Activated naive CD8-positive, alpha-beta T cell treated with anti-CD3 and anti-CD28 coated beads, Interleukin-2, amount 10 ng/mL, durations not matched to agents 7 days and 5 days (primary cell): ENCODE data around the gene TMEM115. TPM values are rescaled to one million over a fixed set of nuclear protein-coding genes. Genes with fewer than 3 reads are reported as not detected.

ENCODE experiments used
- ATAC-seq: fragments of 150-1000 bp; cut with Tn5 transposase; one replicate; pipeline ENCODE4 v1.10.0; 2021; ENCODE audit warnings: low read depth, moderate library complexity
- POLR2A ChIA-PET: fragments of 350-600 bp; sonication (Branson Sonifier 250); formaldehyde crosslinking; loops from one replicate; lab custom pipeline; 2021; ENCODE audit warnings: antibody characterized with exemption; lab: Charles Lee
- DNase-seq: peaks from one replicate; pipeline ENCODE4 v3.0.0; 2021
- H3K27ac Mint-ChIP-seq: one replicate; pipeline ENCODE4 v1.8.0; 2022; ENCODE audit warnings: mild to moderate bottlenecking, mixed read lengths
- H3K27me3 Mint-ChIP-seq: one replicate; pipeline ENCODE4 v1.8.0; 2022; ENCODE audit warnings: mild to moderate bottlenecking, moderate library complexity, mixed read lengths
- H3K36me3 Mint-ChIP-seq: one replicate; pipeline ENCODE4 v1.8.0; 2021; ENCODE audit warnings: mild to moderate bottlenecking, mixed read lengths
- H3K4me1 Mint-ChIP-seq: one replicate; pipeline ENCODE4 v1.8.0; 2021; ENCODE audit warnings: mixed read lengths
- H3K4me3 Mint-ChIP-seq: one replicate; pipeline ENCODE4 v1.8.0; 2022; ENCODE audit warnings: mild to moderate bottlenecking, moderate library complexity, mixed read lengths
- H3K9me3 Mint-ChIP-seq: one replicate; pipeline ENCODE4 v1.8.0; 2021; ENCODE audit warnings: mixed read lengths
- total RNA-seq, 2 experiments: library from RNA; stranded (reverse); gene quantifications; one replicate each; pipeline ENCODE4 v1.2.3, GENCODE V29; 2021

Gene TMEM115
- total RNA-seq, 2 experiments from 2014 or later = 23.4 to 24.4 TPM

GRCh38 chr3:50331364-50331907 is 27.9 kb downstream of the TMEM115 start:
- POLR2A ChIA-PET = interaction anchor here (1.3 to 4.9 kb wide), 3 partner anchors 9 to 39 kb away, joined by 4 to 30 read pairs (median 5); partner anchors contain the start of genes HYAL3, IFRD2, NAA80 and RASSF1
- Mint-ChIP-seq H3K9me3 (no peaks in the 10 kb centered on the region), H3K27ac (peak overlapping the region; percentile 21), H3K27me3 (no peaks in the 10 kb centered on the region), H3K4me3 (no peak overlapping the region), H3K36me3 (peaks cover 41% of the 10 kb centered on the region), H3K4me1 (peaks cover 43% of the 10 kb centered on the region)
- ATAC-seq = no peak
- DNase-seq = no peak

DNA sequence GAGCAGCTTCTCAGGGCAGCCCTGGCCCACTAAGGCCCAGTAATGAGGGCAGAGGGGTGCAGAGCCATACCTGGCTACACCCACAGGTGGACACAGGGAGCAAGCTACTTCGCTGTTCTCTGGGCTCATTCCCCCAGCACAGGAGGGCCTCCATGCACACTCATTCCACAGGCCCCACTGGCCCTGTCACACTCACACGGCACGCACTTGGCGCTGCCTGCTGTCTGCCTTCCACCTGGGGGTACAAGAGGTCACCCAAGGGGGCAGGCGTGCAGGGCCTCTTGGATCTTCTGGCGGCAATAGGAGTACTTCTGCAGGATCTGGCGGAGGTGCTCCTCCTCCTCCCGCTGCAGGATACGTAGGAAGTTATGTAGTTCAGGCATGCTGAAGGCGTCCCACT is 29.0 kb downstream of the TMEM115 start:
- no peaks in the 10 kb centered on the region for H3K27me3 Mint-ChIP-seq
- peaks cover 30% of the 10 kb centered on the region for H3K36me3 Mint-ChIP-seq
- H3K4me1 Mint-ChIP-seq = peaks cover 37% of the 10 kb centered on the region
- DNase-seq (no peak), ATAC-seq (no peak)
- POLR2A ChIA-PET = interaction anchor here (0.5 to 4.9 kb wide), 4 partner anchors 7 to 1170 kb away, joined by 3 to 76 read pairs (median 18); partner anchors contain the start of genes DCAF1, IFRD2 and RASSF1
- no peaks in the 10 kb centered on the region for H3K9me3 Mint-ChIP-seq
- no peak overlapping the region for H3K4me3 Mint-ChIP-seq
- no peak overlapping the region for H3K27ac Mint-ChIP-seq

DNA sequence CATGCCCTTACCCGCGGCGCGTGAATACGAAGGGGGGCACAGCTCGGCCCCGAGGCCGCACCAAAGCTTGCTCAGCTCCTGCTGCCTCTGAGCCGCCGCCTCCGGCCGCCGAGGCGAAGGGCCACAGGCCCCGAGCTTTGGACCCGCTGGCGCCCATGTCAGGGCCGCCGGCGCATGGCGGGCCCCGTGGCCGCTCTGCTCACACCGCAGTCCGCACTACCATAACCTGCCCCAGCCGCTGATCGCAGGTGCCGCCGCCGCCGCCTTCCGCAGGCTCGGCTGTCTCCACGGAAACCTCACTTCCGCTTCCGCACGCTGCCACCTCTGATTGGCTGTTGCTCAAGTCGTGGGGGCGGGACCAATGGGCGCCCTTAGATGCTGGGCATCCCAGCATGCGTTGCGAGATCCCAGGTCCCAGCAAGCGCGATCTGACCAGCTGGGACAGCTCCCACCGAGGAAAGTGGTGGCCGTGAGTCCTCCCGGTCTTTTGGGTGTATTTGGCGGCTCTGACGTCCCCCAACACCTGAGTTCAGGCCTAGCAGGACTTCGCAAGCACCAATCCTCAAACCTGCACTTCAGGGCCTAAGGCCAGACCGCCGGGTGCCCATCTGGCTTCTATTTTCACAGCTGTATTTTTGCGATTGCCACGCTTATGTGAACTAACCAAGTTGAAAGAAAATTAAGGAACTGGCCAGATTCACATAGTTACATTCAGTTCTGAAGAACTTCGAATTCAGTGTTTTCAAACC is 31.2 kb downstream of the TMEM115 start, which contains the start of gene TUSC2:
TSS of gene TUSC2 (minus strand) at position 281 of the 749 bp plus-strand sequence. CDS start at position 157, 124 bp downstream.
- peak within 1 kb of the TSS; percentile 88 for H3K27ac Mint-ChIP-seq
- peak within 1 kb of the TSS; percentile 95 for H3K4me3 Mint-ChIP-seq
- no peaks in the 10 kb centered on the region for H3K27me3 Mint-ChIP-seq
- H3K36me3 Mint-ChIP-seq = peaks cover 19% of the 10 kb centered on the region
- no peaks in the 10 kb centered on the region for H3K9me3 Mint-ChIP-seq
- POLR2A ChIA-PET = interaction anchor here (1.0 to 4.9 kb wide), 16 partner anchors 9 to 239 kb away, joined by 3 to 76 read pairs (median 4); partner anchors contain the start of genes CYB561D2, HYAL3, IFRD2 and NAA80
- DNase-seq (peak; percentile 95), ATAC-seq (peak; percentile 87)
- peaks cover 23% of the 10 kb centered on the region for H3K4me1 Mint-ChIP-seq

- DNase-seq (no peak), ATAC-seq (no peak)
- Mint-ChIP-seq H3K36me3 (peaks cover 17% of the 10 kb centered on the region), H3K27ac (peak overlapping the region; percentile 70), H3K4me3 (peak overlapping the region; percentile 95), H3K4me1 (peaks cover 23% of the 10 kb centered on the region), H3K27me3 (no peaks in the 10 kb centered on the region), H3K9me3 (no peaks in the 10 kb centered on the region)
- POLR2A ChIA-PET = interaction anchor here (1.2 to 4.9 kb wide), 8 partner anchors 9 to 35 kb away, joined by 3 to 76 read pairs (median 8); partner anchors contain the start of genes CYB561D2, HYAL3, IFRD2 and NAA80
Observed at GRCh38 chr3:50327129-50327528, 32.2 kb downstream of the TMEM115 start.

DNA sequence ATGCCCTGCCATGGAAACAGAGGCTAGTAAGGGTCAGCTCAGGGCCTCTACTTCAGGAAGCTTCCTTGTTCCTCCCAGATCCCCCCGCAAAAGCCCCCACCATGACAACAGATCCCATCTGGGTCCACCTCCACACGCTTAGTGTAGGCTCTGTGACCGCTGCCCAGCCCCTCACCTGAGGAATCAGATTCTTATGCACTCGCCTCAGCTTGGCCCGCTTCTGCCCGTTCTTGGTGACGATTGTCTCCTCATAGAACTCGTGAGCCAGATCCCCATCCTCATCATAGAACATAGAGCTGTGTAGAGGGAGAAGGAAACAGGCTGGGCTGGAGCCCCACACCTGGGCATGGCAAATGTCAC is 33.2 kb downstream of the TMEM115 start:
- Mint-ChIP-seq H3K4me3 (no peak overlapping the region), H3K36me3 (peaks cover 13% of the 10 kb centered on the region), H3K4me1 (peaks cover 23% of the 10 kb centered on the region), H3K9me3 (no peaks in the 10 kb centered on the region), H3K27ac (peak overlapping the region; percentile 38), H3K27me3 (no peaks in the 10 kb centered on the region)
- POLR2A ChIA-PET = interaction anchor here (1.2 kb wide), 1 partner anchor 30 kb away, joined by 3 read pairs; no protein-coding TSS in a partner anchor
- ATAC-seq = no peak
- DNase-seq = no peak

GRCh38 chr3:50325497-50326181 is 33.7 kb downstream of the TMEM115 start:
- ATAC-seq (no peak), DNase-seq (no peak)
- Mint-ChIP-seq H3K9me3 (no peaks in the 10 kb centered on the region), H3K4me3 (no peak overlapping the region), H3K36me3 (peaks cover 9% of the 10 kb centered on the region), H3K27ac (no peak overlapping the region), H3K4me1 (peaks cover 23% of the 10 kb centered on the region), H3K27me3 (no peaks in the 10 kb centered on the region)
- POLR2A ChIA-PET = interaction anchor here (1.2 kb wide), 2 partner anchors 8 to 29 kb away, joined by 3 to 4 read pairs; no protein-coding TSS in a partner anchor

DNA sequence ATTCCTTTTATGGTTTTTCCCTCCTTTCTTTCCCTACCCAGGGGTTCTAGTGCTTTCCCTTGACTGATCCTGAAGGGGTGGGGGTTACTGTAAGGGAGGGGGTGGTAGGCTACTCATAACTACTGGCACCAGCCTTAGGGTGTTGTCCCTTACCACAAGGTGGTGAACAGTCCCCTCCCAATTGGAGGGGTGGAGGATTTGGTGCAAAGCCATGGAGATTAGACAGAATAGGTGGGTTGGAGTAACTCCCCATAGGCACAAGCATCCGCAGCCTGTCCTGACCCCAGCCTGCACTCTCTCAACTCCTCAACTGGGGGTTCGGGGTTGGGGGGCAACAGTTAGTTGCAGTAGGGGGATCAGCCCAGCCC is 34.2 kb downstream of the TMEM115 start:
- H3K36me3 Mint-ChIP-seq = peaks cover 5% of the 10 kb centered on the region
- POLR2A ChIA-PET = interaction anchor here (0.7 to 1.8 kb wide), 4 partner anchors 9 to 236 kb away, joined by 4 to 10 read pairs (median 6); partner anchors contain the start of genes HYAL3 and NAA80
- H3K27ac Mint-ChIP-seq = no peak overlapping the region
- no peak for DNase-seq
- H3K27me3 Mint-ChIP-seq = no peaks in the 10 kb centered on the region
- H3K9me3 Mint-ChIP-seq = no peaks in the 10 kb centered on the region
- peaks cover 22% of the 10 kb centered on the region for H3K4me1 Mint-ChIP-seq
- no peak overlapping the region for H3K4me3 Mint-ChIP-seq
- ATAC-seq = no peak

GRCh38 chr3:50324351-50325112 is 34.8 kb downstream of the TMEM115 start:
- Mint-ChIP-seq H3K9me3 (no peaks in the 10 kb centered on the region), H3K4me3 (no peak overlapping the region), H3K36me3 (peaks cover under 1% of the 10 kb centered on the region), H3K27ac (peak overlapping the region; percentile 45), H3K4me1 (peaks cover 24% of the 10 kb centered on the region), H3K27me3 (no peaks in the 10 kb centered on the region)
- ATAC-seq = peak; percentile 20
- peak; percentile 78 for DNase-seq
- POLR2A ChIA-PET = interaction anchor here (0.7 to 1.8 kb wide), 6 partner anchors 9 to 235 kb away, joined by 3 to 10 read pairs (median 4); partner anchors contain the start of genes HYAL3, IFRD2, NAA80 and RASSF1

DNA sequence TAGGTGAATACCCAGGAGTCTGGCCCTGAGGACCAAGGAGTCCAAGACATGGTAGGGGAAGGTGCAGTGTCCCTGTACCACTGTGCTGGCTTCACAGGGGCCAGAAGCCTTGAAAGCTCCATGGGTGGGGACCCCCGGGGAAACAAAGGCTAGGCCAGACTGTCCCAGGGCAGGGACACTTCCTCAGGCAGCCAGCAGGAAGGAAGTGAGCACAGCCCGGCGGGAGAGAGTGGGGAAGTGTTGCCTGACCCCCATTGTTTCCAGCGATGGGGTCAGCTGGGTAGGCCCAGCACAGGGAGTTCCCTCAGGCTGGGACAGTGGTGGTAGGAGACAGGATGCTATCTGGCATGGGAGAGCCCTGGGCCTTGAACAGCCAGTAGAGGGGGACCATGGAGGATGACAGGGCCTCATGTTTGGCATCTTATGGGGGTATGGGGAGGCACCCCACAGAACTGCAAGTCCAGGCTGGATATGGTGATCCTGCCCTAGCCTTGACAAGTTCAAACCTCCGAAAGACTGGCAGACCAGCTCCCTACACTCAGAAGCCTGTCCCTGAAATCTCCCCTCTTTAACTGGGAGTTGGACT is 35.6 kb downstream of the TMEM115 start:
- POLR2A ChIA-PET = interaction anchor here (1.0 to 1.8 kb wide), 4 partner anchors 13 to 31 kb away, joined by 3 to 10 read pairs (median 5); partner anchors contain the start of genes HYAL3, IFRD2, NAA80 and RASSF1
- H3K4me3 Mint-ChIP-seq = no peak overlapping the region

DNA sequence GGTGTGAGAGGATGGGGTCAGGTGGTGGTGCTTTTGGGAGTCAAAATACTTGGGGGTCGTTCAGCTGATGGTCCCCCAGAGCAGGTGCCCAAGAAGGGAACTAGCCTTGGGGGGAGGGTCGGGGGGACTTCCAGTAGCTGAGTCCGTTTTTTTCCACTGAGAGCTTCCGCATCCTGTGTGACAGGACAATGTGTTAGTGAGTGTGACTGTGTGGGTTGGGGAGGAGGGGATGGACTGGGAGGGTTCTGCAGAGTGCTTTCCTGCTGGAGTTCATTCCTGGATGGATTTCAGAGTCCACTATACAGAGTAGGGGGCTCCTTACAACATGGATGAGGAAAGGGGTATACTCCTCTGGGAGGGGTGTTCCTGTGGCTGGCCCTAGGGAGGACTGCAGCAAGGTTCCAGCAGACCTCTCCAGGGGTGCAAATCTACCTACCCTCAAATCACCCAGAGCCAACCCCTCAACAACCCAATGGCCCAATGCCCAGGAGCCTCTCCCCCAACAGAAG is 36.2 kb downstream of the TMEM115 start:
- H3K4me1 Mint-ChIP-seq = peaks cover 25% of the 10 kb centered on the region
- ATAC-seq = no peak
- H3K9me3 Mint-ChIP-seq = no peaks in the 10 kb centered on the region
- H3K27ac Mint-ChIP-seq = peak overlapping the region; percentile 60
- no peaks in the 10 kb centered on the region for H3K27me3 Mint-ChIP-seq
- no peak for DNase-seq
- H3K4me3 Mint-ChIP-seq = no peak overlapping the region
- POLR2A ChIA-PET = interaction anchor here (0.7 to 3.2 kb wide), 2 partner anchors 14 to 48 kb away, joined by 3 to 26 read pairs; no protein-coding TSS in a partner anchor
- peaks cover 3% of the 10 kb centered on the region for H3K36me3 Mint-ChIP-seq

More for the DNA sequence above, 35.6 kb downstream of the TMEM115 start:
- peak overlapping the region; percentile 60 for H3K27ac Mint-ChIP-seq
- no peaks in the 10 kb centered on the region for H3K27me3 Mint-ChIP-seq
- peaks cover 3% of the 10 kb centered on the region for H3K36me3 Mint-ChIP-seq
- no peaks in the 10 kb centered on the region for H3K9me3 Mint-ChIP-seq
- no peak for ATAC-seq
- H3K4me1 Mint-ChIP-seq = peaks cover 28% of the 10 kb centered on the region
- DNase-seq = no peak

DNA sequence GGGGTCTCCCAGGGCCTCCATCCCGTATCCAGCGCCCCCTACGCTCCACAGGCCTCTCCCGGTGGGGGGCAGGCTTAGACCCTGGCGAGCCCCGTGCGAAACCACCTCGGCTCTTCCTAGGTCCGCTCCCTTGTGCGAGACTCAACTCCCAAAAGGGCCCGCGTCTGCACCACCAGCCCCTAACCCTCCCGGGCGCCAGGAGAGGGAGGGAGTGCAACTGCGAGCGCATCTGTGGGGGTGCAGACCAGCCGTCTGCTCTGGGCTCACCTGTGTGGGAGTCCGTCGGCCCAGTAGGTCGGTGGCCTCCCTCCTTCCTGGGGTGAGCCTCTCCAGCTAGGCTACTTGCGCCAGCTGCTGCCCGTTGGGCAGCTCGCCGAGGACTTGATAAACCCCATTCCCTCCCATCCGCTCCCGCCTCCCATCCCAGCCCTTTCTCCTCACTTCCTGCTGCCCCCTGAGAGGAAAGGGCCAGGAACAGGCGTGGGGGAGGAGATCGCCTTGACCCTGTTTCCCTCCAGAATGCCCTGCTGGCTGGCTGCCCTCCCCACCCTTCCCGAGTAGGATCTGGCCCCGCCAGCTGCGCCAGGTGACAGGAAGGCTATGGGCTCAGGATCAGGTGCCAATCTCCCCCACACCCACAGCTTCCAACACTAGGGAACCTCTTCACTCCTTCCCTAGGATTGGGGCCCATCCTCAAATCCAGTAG is 36.8 kb downstream of the TMEM115 start, which contains the start of gene HYAL2:
TSS of gene HYAL2 (minus strand) at position 360 of the 706 bp plus-strand sequence. CDS start 2,256 bp downstream, outside the sequence.
- Mint-ChIP-seq H3K4me3 (peak within 1 kb of the TSS; percentile 82), H3K36me3 (peaks cover 3% of the 10 kb centered on the region), H3K27me3 (no peaks in the 10 kb centered on the region), H3K27ac (peak within 1 kb of the TSS; percentile 93), H3K4me1 (peaks cover 23% of the 10 kb centered on the region), H3K9me3 (no peaks in the 10 kb centered on the region)
- DNase-seq (no peak), ATAC-seq (no peak)
- POLR2A ChIA-PET = interaction anchor here (0.7 to 3.2 kb wide), 4 partner anchors 15 to 76 kb away, joined by 3 to 26 read pairs (median 6); partner anchors contain the start of genes HYAL3 and NAA80
